GM12878 (cell line): ENCODE results near the gene HAUS7. TPM values are rescaled to one million over a fixed set of nuclear protein-coding genes. Genes with fewer than 3 reads are reported as not detected.

Experiments used
- ATAC-seq: fragments of 200-7000 bp; cut with Tn5 transposase; 3 replicates; pipeline ENCODE4 v1.9.1; 2020; ENCODE audit warnings: mild to moderate bottlenecking, moderate library complexity
- BruUV-seq: library from RNA; stranded (reverse); fragments of 400-500 nt; replicated peaks from 2 replicates; lab custom pipeline; 2021; lab: Mats Ljungman, UMichigan
- CTCF ChIA-PET: fragments of 300-600 bp; sonication (Branson Sonifier 250); formaldehyde crosslinking; extraction: SDS; loops from one replicate; lab custom pipeline; 2021; ENCODE audit warnings: inconsistent platforms; lab: Yijun Ruan, JAX
- POLR2A ChIA-PET: fragments of 350-600 bp; formaldehyde crosslinking; extraction: SDS; loops from one replicate; lab custom pipeline; 2021; ENCODE audit warnings: inconsistent platforms; lab: Charles Lee
- RAD21 ChIA-PET: fragments of 300-600 bp; sonication (Branson Sonifier 250); formaldehyde crosslinking; loops from one replicate; lab custom pipeline; 2023; ENCODE audit warnings: antibody characterized with exemption; ENCODE audit not compliant: unreplicated experiment; lab: Charles Lee
- SMC1A ChIA-PET: fragments of 300-600 bp; sonication (Branson Sonifier 250); formaldehyde crosslinking; loops from one replicate; lab custom pipeline; 2023; ENCODE audit not compliant: unreplicated experiment, uncharacterized antibody; lab: Charles Lee
- DNase-seq: peaks from one replicate; pipeline ENCODE4 v3.0.0-alpha.2; 2011; ENCODE audit warnings: low read depth, low spot score
- FAIRE-seq: peaks from 3 replicates; lab custom pipeline; 2011; peaks lifted over from hg19 to GRCh38; lab: Jason Lieb, UNC
- H2AFZ ChIP-seq: 2 replicates; pipeline ENCODE4 v1.6.0; 2011; ENCODE audit warnings: low read depth, low read length, control low read depth; ENCODE audit not compliant: control insufficient read depth
- H3K27ac ChIP-seq: 2 replicates; pipeline ENCODE4 v1.5.1; 2011; ENCODE audit warnings: control low read depth; ENCODE audit not compliant: control insufficient read depth, insufficient read depth
- H3K27me3 ChIP-seq, 2 experiments: replicated peaks in 1 of 2; 2 replicates each; pipeline versions ENCODE4 v1.6.0 to v1.6.1; 2011; ENCODE audit warnings: low read length in 1 of 2; ENCODE audit not compliant: control insufficient read depth in 2 of 2, insufficient read depth in 2 of 2
- H3K36me3 ChIP-seq, 2 experiments: 2 replicates each; pipeline ENCODE4 v1.5.1; 2011; ENCODE audit warnings: low read length in 1 of 2; ENCODE audit not compliant: control insufficient read depth in 2 of 2, insufficient read depth in 2 of 2
- H3K4me1 ChIP-seq: 2 replicates; pipeline ENCODE4 v1.6.1; 2011; ENCODE audit warnings: mild to moderate bottlenecking, low read length, moderate library complexity, mixed read lengths; ENCODE audit not compliant: control insufficient read depth, insufficient read depth
- H3K4me2 ChIP-seq: 2 replicates; pipeline ENCODE4 v1.6.0; 2011; ENCODE audit warnings: control low read depth; ENCODE audit not compliant: control insufficient read depth, insufficient read depth
- H3K4me3 ChIP-seq: fragments of 200-600 bp; sonication (generic); 2 replicates; pipeline ENCODE4 v1.5.1; 2016
- H3K79me2 ChIP-seq: 2 replicates; pipeline ENCODE4 v1.6.0; 2011; ENCODE audit warnings: low read length; ENCODE audit not compliant: control insufficient read depth, insufficient read depth
- H3K9ac ChIP-seq: 2 replicates; pipeline ENCODE4 v1.8.0; 2011; ENCODE audit warnings: low read length, control low read depth, mixed read lengths; ENCODE audit not compliant: control insufficient read depth, insufficient read depth
- H3K9me3 ChIP-seq: replicated peaks from 3 replicates; pipeline ENCODE4 v1.5.1; 2011; ENCODE audit warnings: mild to moderate bottlenecking, low read length; ENCODE audit not compliant: control insufficient read depth, insufficient read depth
- H4K20me1 ChIP-seq: 2 replicates; pipeline ENCODE4 v1.6.0; 2011; ENCODE audit not compliant: control insufficient read depth, insufficient read depth
- CBX3 ChIP-seq: fragments of 200-600 bp; sonication (generic); IDR thresholded peaks from 2 replicates; pipeline ENCODE4 v1.6.1; 2016; ENCODE audit warnings: low read depth, borderline replicate concordance
- EED ChIP-seq: sonication (generic); IDR thresholded peaks from 2 replicates; pipeline ENCODE4 v1.6.1; 2016; ENCODE audit warnings: antibody characterized with exemption, low read depth
- EZH2 ChIP-seq: IDR thresholded peaks from 2 replicates; pipeline ENCODE4 v1.6.1; 2012; ENCODE audit warnings: low read depth, mild to moderate bottlenecking, control low read depth, inconsistent platforms, low read length, borderline replicate concordance; ENCODE audit not compliant: control insufficient read depth
- IKZF2 ChIP-seq, 2 experiments: fragments of 450-650 bp; IDR thresholded peaks; 2 replicates each; pipeline ENCODE4 v1.6.1; 2017; ENCODE audit warnings: mild to moderate bottlenecking in 2 of 2, moderate library complexity in 2 of 2
- LARP7 ChIP-seq: fragments of 450-650 bp; IDR thresholded peaks from 2 replicates; pipeline ENCODE4 v1.6.1; 2017; ENCODE audit warnings: mild to moderate bottlenecking
- RAD51 ChIP-seq: fragments of 450-650 bp; IDR thresholded peaks from 2 replicates; pipeline ENCODE4 v1.6.1; 2016; ENCODE audit warnings: moderate library complexity, mild to moderate bottlenecking, inconsistent platforms
- TCF3 ChIP-seq: IDR thresholded peaks from 2 replicates; pipeline ENCODE4 v1.6.1; 2012; ENCODE audit warnings: low read depth, mild to moderate bottlenecking, low read length, borderline replicate concordance; ENCODE audit not compliant: insufficient read depth
- ZBED1 ChIP-seq: IDR thresholded peaks from 2 replicates; pipeline ENCODE4 v1.6.1; 2016; ENCODE audit warnings: borderline replicate concordance
- WGBS: methylation state at CpG from one replicate; pipeline ENCODE4 v1.1.6; 2016; ENCODE audit warnings: low lambda C conversion rate; ENCODE audit not compliant: insufficient replicate concordance, insufficient coverage; ENCODE audit errors: missing lambda C conversion rate; 5-methylcytosine and 5-hydroxymethylcytosine counted together
- in situ Hi-C: fragments of 300-500 bp; cut with MboI; formaldehyde crosslinking; loops from 9 replicates; pipeline ENCODE4 v1.14.3; 2018; ENCODE audit warnings: mixed read lengths
- intact Hi-C: fragments of 100-400 bp; cut with micrococcal nuclease; formaldehyde crosslinking; loops from one replicate; pipeline ENCODE4 v1.14.2; 2022; ENCODE audit not compliant: unreplicated experiment
- polyA plus RNA-seq, 11 experiments: library from polyadenylated mRNA; depleted of rRNA in 4 of 11; unstranded in 6 of 11; stranded (reverse) in 5 of 11; fragments of >200 nt; fragmentation: Nextera tagmentation in 4 of 11; fragmentation: Illumina TruSeq in 1 of 11; extraction: Ambion mirVana in 4 of 11; extraction: Trizol in 1 of 11; gene quantifications; 1 replicate in 1 of 11; 2 replicates in 10 of 11; pipeline versions ENCODE4 v1.2.1 to v1.2.3, GENCODE V29; 2011 to 2016; ENCODE audit warnings: inconsistent platforms in 2 of 11, missing spikeins in 2 of 11, low read depth in 1 of 11
- total RNA-seq, 4 experiments: library from RNA; depleted of rRNA in 3 of 4; stranded (reverse); fragments of >200 nt in 3 of 4; fragmentation: Illumina TruSeq in 1 of 4; extraction: Trizol in 1 of 4; gene quantifications; 2 replicates each; pipeline versions ENCODE4 v1.2.1 to v1.2.3, GENCODE V29; 2013 to 2021
- TF ChIP-seq, protein P1 (sequence below): IDR thresholded peaks from 2 replicates; pipeline ENCODE4 v1.6.1; 2012; ENCODE audit warnings: mild to moderate bottlenecking, low read depth, low read length
- TF ChIP-seq, protein P2 (sequence below): fragments of 450-650 bp; IDR thresholded peaks from 2 replicates; pipeline ENCODE4 v1.6.1; 2017; ENCODE audit warnings: antibody characterized with exemption, mild to moderate bottlenecking, moderate library complexity

Gene HAUS7
- total and polyA plus RNA-seq, 10 of the 15 experiments (the other 5 are each of a cell fraction or from before 2014, with no cell fraction given), result 6.7 to 63.3 (median 24.1) TPM

DNA sequence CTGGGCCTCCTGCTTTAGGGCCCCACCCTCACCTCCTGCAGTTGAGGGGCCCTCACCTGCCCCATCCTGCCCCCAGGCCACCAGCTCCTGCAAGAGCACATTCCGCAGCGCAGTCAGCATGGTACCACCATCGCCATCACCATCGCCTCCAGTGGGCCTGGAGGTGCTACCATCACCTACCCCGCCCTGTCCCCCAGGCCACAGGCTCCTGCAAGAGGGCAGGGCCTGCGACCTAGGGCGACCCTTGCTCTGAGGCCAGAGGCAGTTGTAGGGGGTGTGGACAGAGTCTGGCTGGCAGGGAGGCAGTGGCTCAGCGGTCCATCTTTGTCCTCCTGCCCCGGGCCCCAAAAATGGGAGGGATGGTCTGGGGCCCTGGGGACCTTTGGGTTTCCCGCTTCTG is 3.9 kb upstream of the HAUS7 start:
- TF ChIP-seq IKZF2 (IDR thresholded peaks at IDR 0.05) (no peak), LARP7 (no peak), ZBED1 (no peak), RAD51 (no peak), EED (no peak), EZH2 (no peak), TCF3 (no peak), CBX3 (no peak)
- TF ChIP-seq, protein P1, sequence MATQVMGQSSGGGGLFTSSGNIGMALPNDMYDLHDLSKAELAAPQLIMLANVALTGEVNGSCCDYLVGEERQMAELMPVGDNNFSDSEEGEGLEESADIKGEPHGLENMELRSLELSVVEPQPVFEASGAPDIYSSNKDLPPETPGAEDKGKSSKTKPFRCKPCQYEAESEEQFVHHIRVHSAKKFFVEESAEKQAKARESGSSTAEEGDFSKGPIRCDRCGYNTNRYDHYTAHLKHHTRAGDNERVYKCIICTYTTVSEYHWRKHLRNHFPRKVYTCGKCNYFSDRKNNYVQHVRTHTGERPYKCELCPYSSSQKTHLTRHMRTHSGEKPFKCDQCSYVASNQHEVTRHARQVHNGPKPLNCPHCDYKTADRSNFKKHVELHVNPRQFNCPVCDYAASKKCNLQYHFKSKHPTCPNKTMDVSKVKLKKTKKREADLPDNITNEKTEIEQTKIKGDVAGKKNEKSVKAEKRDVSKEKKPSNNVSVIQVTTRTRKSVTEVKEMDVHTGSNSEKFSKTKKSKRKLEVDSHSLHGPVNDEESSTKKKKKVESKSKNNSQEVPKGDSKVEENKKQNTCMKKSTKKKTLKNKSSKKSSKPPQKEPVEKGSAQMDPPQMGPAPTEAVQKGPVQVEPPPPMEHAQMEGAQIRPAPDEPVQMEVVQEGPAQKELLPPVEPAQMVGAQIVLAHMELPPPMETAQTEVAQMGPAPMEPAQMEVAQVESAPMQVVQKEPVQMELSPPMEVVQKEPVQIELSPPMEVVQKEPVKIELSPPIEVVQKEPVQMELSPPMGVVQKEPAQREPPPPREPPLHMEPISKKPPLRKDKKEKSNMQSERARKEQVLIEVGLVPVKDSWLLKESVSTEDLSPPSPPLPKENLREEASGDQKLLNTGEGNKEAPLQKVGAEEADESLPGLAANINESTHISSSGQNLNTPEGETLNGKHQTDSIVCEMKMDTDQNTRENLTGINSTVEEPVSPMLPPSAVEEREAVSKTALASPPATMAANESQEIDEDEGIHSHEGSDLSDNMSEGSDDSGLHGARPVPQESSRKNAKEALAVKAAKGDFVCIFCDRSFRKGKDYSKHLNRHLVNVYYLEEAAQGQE, result no peak
- TF ChIP-seq, protein P2, sequence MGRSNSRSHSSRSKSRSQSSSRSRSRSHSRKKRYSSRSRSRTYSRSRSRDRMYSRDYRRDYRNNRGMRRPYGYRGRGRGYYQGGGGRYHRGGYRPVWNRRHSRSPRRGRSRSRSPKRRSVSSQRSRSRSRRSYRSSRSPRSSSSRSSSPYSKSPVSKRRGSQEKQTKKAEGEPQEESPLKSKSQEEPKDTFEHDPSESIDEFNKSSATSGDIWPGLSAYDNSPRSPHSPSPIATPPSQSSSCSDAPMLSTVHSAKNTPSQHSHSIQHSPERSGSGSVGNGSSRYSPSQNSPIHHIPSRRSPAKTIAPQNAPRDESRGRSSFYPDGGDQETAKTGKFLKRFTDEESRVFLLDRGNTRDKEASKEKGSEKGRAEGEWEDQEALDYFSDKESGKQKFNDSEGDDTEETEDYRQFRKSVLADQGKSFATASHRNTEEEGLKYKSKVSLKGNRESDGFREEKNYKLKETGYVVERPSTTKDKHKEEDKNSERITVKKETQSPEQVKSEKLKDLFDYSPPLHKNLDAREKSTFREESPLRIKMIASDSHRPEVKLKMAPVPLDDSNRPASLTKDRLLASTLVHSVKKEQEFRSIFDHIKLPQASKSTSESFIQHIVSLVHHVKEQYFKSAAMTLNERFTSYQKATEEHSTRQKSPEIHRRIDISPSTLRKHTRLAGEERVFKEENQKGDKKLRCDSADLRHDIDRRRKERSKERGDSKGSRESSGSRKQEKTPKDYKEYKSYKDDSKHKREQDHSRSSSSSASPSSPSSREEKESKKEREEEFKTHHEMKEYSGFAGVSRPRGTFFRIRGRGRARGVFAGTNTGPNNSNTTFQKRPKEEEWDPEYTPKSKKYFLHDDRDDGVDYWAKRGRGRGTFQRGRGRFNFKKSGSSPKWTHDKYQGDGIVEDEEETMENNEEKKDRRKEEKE, result no peak
- no peak for DNase-seq
- H3K79me2 ChIP-seq, result peaks cover 6% of the 10 kb centered on the region
- BruUV-seq, result no TSS peak
- H3K27ac ChIP-seq, result no peak overlapping the region
- RAD21 ChIA-PET, result no interaction called here
- intact Hi-C loops, result no loop called here
- 83% methylated on average over 8 of the region's 10 CpGs for WGBS
- H3K27me3 ChIP-seq, result no peaks in the 10 kb centered on the region; a peak in 1 of 4 replicates
- H3K9ac ChIP-seq, result no peak overlapping the region
- no peak overlapping the region for H3K4me3 ChIP-seq
- in situ Hi-C loops, result no loop called here
- H3K9me3 ChIP-seq, result no peaks in the 10 kb centered on the region
- H3K4me2 ChIP-seq, result no peak overlapping the region
- POLR2A ChIA-PET, result no interaction called here
- no peaks in the 10 kb centered on the region for H3K4me1 ChIP-seq
- FAIRE-seq, result no peak
- H3K36me3 ChIP-seq, result no peaks in the 10 kb centered on the region; a peak in 1 of 4 replicates
- H2AFZ ChIP-seq, result no peak overlapping the region
- no peak for ATAC-seq
- CTCF ChIA-PET, result no interaction called here
- no peaks in the 10 kb centered on the region for H4K20me1 ChIP-seq
- SMC1A ChIA-PET, result no interaction called here
